ENCODE measurements around the gene ASIC3.

The ASIC3 gene

DNA sequence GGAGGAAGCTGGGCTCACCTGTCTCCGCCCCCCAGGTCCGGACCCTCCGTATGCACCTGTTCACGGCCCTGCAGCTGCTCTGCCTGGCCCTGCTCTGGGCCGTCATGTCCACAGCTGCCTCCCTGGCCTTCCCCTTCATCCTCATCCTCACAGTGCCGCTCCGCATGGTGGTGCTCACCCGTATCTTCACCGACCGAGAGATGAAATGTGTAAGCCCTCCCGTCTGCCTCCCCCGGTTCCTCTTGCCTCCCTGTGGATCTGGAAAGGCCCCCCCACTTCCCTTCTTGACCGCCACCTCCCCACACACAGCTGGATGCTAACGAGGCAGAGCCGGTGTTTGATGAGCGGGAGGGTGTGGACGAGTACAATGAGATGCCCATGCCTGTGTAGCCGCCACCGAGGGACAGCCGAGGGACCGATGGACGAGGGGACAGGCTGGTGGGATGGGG, 27.7 kb downstream of the ASIC3 start:
- DNase-seq: no peak

DNA sequence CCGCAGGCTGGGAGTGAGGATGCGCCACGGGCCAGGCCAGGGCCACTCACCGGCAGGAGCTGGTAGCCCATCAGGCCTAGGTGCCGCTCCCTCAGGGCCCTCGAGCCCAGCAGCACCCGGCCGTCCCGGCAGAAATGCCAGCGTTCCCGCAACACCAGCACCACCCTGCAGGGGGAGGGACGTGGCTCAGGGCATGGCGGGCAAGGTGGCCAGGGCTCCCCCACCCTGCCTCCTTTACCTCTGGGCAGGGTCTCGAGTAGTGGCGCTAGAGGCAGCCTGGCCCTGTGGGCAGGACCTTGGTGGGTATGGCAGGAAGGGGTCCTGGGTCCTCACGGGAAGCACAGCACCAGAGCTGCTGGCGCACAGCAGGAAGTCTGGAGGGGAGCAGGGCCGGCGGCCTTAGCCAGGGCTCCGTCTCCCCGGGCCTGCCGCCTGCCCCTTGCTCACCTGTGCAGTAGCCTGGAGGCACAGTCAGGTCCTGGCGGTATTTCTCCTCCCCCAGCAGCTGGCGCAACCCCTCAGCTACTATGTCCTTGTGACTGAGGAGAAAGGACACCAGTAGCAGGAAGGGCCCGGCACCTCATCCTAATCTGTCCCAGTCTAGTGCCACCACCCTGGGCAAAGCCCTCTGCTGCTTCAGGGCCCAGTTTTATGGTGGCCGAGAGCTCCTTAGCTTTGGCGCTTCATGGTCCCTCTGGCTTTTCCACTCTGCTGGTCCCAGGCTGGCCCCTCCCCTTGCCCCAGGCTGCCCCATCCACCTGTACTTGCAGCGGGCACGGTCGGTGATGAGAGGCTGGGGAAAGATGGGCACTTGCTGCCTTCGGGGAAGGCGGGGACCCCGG, 28.8 kb downstream of the ASIC3 start:
- DNase-seq: no peak

DNA sequence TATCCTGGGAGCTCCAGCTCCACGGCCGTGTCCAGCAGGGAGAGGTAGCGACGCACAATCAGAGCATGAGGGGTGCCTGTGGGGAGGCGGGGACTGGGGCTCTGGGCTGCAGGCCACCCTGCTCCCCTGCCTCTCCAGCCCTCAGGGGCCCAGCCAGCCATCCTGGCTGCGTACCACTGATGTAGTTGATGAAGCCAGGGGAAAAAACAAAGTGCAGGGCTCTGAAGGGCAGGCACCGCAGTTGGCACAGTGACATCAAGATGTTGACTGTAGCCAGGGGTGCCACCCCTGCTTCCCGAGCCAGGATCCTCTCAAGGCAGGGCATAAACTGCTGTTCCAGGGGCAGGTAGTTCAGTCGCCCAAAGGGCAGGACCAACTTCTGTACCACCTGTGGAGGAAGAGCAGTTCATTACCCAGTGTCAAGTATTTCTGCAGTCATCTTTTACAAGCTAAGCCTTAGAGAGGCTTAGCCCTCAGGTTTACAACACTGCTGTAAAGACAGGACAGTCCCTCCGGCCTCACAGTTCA, 29.4 kb downstream of the ASIC3 start:
- no peak for DNase-seq

DNA sequence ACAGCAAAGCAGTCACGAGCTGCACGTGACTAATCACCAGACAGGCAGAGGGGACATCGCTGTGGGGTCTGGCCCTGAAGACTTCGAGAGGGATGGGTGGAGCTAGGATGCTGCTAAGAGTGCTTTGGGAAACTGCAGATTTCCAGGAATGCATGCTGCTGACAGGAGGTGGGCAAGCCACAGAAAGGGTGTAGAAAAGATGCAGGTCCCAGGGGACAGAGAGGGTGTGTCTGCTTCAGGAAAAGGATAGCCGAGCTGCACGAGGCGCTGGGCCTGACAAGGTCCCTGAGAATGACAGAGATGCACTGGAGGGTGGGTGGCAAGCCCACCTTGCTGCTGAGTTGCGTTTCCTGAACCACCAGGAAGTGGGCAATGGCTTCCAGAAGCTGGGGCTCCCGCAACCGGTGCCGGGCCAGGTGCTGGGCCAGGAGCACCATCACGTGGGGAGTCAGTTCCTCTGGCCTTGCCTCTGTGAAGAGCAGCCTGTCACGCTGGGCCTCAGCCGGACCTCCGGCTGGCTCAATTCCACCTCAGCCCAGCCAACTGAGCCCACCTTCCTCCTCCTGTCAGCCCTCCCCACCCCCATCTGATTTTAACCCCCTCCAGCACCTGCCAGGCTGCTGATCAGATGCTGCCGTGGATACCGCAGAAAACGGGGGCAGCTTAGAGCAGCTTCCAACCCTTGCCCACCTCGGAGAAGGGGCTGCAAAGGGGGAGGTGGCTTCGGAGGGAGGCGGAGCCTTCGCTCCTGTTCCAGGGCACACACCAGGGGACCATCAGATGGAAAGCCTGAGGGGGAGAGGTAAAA, 30.1 kb downstream of the ASIC3 start:
- DNase-seq: no peak

DNA sequence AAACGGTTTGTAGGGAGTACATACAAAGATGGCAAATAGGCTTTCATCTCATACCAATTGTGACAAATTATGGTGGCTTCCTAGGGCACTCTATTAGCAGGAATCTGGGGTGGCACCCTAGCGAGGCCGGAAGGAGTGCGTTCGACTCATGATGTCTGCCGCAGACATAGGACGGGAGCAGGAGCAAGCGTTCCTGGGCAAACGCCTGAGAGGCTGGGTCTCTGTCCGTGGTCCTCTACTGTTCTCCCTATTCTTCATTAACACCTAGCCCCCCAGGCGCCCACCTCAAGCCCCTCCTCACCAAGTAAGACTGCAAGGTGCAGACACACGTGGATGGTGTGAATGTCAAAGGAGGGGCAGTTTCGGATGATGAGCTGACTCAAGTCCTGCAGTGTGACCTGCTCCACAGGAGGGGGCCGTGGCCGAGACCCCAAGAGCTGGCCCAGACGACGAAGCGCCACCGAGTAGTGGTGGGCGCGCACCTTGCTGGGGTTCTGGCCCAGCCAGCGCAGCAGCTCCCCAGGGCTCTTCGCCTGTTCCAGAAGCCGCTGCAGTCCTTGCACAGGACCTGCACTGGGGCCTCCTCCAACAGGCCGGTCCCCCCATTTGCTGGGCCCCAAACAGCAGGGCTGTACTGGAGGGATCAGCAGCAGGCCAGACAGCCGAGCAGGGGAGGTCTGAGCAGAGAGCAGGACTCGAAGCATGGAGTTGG, 31.0 kb downstream of the ASIC3 start:
- DNase-seq: no peak

DNA sequence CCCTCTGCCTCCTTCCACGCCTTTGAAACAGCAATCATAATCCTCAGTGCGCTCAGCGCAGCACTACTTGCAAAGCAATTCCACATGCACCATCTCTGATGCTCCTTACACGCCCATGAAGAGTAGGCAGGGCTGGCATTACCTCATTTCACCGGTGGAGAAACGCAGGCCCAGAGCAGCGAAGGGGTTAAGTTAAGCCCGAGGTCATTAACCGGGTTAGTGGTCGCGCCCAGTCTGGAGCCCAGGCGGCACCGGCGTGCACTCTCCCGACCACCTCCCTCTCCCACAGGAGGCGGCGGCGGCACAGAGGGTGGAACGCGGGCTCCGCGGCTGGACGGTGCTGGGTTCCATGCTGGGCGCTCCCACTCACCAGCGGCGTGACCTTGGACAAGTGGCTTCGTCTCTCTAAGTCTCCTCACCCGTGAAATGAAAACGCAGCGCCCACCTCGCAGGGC, 31.8 kb downstream of the ASIC3 start:
- DNase-seq: peak; percentile 45

DNA sequence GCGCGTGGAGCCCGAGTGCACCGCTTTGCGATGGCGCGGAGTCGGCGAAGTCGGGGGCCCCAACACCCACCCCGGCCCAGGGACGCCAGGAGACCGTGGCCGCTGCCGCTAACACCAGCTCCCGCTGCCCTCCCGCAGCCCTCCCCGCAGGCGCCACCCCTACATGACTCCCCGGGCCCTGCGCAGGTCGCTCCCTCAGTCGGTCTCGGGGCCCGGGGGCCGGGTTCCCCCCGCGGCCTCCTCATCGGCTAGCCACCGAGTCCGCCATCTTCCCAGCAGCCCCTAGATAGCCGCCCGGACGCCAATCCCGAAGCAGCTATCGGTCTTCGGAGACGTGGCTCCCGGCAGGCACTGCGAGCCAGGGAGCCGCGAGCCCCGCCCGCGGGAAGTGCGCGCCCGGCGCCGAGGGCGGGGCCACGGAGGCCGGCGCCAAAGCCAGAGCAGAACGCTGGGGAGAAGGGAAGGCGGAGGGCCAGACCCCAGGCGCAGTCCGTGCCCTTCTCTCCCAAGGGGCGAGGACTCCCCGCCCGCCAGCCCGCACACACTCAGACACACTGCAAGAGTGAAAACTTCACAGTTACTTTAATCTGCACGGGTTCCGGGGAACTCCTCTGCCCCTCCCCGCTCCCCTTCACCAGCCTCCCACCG, 32.3 kb downstream of the ASIC3 start, which contains the start of gene FASTK:
TSS of gene FASTK (minus strand) at position 288 of the 648 bp plus-strand sequence. CDS start at position 245, 43 bp downstream.
- peak; percentile 91 for DNase-seq

DNA sequence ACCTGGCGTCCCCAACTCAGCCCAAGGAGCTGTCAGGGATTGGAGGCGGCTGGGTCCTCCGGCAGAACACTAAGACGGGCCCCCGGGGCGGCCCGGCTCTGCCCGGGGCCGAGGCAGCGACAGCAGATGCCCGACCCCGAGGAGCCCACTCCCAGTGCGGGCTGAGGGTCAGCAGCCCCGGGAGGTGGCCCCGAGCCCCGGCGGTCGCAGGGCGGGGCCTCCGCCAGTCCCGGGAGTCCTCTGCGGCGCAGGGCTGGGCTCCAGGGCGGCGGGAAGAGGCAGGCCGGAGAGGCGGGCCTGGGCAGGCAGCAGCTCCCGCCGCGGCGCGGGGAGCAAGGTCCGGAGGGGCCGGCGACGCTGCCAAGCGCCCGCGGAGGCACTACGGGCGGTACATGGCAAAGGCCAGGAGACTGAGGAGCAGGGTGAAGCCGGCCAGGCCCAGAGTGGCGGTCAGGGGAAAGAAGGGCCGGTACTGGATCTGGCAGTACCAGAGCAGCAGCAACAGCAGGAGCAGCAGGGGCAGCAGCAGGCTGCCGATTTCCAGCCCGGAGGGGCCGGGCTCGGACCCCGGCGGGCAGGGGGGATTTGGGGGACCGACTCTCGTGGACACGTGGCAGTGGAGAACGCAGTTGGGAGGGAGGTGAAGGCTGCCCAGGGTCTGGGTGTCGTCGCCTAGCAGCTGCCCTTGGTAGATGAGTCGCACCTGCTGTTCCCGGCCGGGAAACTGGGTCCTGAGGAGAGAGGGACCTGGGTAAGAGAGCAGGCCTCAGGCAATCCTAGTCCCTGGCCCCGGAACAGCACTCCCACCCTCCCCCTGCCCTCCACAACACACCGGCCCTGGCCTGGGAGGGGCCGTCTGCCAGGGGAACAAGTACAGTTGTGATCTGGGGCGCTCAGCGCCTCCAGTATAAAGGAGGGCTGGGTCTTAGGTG, 33.1 kb downstream of the ASIC3 start:
- DNase-seq: no peak

DNA sequence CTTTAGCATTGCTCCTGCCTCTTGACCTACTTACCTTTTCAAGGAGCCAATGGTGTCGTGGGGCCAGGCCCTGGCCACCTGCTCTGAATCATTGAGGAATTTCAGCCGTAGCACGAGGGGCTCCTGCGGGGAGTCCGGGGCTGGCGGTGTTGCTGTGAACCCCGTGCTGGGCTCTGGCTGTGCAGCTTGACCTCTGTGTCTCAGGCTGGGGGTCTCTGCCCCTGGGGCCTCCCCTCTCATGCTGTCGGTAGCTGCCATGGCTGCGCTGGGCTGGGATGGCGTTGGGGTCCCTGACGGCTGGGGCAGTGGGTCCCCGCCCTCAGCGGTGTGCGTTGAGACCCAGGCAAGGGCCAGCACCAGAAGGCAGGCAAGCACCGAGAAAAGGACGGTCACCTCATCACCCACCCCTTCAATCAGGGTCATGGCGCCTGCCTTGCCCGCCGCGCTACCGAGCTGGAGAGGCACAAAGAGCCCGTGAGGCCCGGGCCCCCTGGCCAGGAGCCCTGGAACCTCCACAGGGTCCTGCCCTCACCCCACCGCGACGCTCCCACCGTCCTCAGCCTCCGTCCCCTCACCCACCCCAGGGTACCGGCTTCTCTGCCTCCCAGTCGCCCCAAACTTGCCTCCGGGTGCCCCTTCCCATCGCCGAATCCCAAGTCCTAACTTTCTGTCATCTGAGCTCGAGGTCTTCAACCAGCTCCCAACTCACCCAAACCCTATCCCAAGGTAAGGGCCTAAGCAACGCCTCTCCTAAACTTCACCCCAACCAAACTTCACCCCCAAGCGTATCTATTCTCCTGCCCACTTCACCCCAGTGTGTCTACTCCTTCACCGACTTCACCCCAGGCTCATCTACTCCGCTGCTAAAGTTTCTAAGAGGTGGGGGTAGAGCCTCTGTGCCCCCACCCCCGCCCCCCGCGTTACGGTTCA, 34.1 kb downstream of the ASIC3 start:
- DNase-seq: peak; percentile 37

DNA sequence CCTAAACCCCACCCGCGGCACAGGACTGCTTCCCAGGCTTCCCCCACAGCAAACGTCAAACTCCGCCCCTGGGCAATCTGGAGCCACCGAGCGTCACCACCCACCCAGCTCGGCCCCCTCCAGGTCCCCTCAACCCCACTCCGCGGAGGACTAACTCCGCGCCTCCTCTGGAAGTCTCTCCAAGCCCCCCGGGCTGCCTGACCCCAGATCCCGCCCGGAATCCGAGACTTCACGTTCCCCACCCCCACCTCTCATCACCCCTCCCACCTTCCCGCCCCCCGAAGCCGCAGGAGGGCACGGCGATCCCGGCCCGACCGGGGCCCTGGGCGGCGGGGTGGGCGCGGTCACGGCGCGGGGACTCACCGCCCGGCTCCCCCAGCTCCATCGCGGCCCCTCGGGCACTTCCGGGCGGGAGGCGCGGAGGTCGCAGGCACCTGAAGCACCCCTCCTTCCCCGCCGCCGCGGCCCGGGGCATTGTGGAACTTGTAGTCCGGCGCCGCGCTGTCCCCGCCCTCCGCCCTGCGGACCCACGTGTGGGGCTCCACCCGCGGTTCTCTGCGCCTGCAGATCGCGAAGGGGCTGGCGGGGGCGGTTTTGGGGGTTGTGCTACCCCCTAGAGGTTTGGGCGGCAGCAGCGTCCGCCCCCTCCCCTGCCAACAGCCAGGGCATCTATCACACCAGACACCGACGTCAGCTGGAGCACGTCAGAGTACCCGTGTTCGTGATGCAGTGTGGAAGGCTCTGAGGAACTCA, 34.9 kb downstream of the ASIC3 start, which contains the start of gene TMUB1:
TSS of gene TMUB1 (minus strand) at position 423 of the 753 bp plus-strand sequence. CDS start 930 bp downstream, outside the sequence.
- peak; percentile 73 for DNase-seq

DNA sequence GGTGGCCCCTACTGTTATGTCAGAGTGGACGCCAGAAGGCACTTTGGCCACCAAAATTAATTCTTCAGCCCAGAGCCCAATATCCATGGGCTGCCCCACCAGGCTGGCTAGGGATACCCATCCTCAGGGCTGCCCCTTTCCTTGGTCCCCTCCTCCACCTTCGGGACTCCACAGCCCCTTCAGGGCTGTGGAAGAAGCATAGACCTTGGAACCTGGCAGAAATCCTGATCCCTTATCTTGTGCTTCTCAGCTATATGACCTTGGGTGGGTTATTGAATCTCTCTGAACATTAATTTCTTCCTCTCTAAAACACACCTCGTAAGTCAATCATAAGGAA, 35.5 kb downstream of the ASIC3 start:
- no peak for DNase-seq

DNA sequence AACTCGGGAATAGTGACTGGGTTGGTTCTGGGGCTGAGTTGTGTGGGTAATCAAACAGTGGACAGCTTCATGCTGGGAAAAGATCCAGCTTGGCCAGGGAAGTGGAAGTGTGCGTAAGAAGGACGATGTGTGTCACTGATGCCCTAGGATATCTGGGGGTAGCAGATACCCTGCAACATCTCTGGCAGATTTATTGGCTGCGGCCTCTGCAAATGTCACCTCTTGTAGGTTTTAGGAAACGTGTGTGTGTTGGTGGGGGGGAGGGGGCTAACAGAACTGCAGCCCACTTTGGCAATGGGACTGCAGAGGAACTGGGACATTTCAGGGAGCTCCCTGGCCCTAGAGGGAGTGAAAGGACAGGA, 37.0 kb downstream of the ASIC3 start:
- DNase-seq: no peak

DNA sequence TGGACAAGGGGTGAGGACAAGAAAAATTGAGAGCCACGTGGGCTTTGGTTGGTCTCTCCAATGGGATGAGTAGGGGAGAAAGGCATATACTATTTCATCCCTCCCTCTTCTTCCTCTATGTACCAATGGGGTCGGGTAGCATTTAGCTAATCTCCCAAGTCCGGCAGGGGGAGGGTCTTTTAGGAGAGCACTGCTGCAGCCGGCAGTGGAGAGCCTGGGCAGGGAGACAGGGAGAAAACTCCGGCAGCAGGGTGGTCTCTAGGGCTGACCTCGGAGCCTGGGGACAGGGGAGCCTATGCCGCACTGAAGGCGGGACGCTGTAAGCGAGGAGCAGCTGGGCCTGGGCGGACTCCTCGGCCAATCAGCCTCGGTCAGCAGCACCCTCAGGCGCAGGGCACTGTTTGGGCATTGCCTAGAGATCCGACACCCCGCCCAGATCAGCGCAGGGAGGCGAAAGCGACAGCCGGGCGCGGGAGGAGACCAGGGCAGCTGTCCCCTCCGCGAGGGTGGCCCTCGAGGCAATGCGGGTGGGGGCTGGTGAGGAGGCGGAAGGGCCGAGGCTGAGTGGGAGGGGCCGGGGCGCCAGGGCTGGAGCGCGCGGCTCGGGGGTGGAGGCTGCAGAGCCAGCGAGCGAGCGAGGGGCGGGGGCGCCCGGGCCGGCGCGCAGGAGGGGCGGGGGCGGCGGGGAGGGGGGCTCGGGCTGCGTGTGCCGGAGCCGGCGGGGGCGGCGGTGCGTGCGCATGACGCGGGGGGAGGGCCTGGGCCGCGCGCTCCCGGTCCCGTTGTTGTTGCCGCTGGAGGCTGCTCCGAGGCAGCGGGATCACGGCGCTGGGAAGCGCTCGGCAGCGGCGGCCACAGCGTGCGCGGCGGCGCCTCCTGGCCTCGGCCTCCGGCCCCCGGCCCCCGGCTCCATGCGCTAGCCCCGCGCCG, 37.6 kb downstream of the ASIC3 start, which contains the start of gene AGAP3:
TSS of gene AGAP3 (plus strand) at position 785 of the 930 bp plus-strand sequence. CDS start 267 bp downstream, outside the sequence.
- peak; percentile 78 for DNase-seq

DNA sequence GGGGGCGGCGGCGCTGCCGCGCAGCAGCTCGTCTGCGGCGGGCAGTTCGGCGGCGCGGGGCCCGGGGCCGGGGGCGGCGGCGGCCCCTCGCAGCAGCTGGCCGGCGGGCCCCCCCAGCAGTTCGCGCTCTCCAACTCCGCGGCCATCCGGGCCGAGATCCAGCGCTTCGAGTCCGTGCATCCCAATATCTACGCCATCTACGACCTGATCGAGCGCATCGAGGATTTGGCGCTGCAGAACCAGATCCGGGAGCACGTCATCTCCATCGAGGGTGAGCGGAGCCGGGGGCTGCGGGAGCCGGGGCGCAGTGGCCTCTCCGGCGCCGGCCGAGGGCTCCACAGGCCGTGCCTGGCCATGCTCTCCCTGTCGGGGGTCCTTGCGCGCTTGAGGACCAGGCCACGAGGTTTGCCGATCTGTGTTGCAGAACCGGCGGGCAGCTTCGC, 38.5 kb downstream of the ASIC3 start:
- peak; percentile 27 for DNase-seq

DNA sequence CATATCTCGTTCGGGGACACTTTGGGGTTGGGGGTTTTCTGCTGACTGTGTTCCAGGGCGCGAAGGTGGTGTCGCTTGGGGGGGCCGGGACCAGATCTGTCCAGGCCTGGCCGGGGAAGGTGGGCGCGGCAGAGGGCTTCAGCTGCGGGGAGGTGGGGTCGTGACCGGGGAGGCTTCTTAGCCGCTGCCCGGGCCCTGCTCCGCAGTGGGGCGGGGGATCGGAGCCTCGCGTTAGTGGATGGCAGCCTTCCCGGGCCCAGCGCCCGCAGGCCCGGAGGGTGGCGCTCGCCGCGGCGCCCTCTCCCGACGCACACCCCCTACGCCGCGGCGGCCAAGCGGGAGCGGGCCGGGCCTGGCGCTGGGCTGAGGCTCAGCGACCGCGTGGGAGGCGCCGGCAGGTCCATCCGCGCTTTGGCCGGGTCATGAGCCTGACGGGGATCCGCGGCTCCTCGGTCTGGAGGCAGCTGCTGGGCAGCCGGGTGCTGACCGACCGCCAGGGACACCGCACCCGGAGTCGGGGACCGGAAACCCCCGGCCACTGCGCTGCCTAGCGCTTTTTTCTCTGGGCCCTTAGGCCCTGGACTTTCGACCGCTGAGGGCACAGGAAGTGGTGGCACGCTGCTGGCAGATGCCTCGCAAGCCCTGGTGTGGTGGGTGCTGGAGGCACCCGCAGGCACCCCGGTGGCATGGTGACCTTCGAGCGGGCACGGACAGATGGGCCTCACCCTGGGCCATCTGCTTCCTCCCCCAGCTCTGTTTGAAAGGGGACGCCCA, 39.1 kb downstream of the ASIC3 start:
- DNase-seq: peak; percentile 39

DNA sequence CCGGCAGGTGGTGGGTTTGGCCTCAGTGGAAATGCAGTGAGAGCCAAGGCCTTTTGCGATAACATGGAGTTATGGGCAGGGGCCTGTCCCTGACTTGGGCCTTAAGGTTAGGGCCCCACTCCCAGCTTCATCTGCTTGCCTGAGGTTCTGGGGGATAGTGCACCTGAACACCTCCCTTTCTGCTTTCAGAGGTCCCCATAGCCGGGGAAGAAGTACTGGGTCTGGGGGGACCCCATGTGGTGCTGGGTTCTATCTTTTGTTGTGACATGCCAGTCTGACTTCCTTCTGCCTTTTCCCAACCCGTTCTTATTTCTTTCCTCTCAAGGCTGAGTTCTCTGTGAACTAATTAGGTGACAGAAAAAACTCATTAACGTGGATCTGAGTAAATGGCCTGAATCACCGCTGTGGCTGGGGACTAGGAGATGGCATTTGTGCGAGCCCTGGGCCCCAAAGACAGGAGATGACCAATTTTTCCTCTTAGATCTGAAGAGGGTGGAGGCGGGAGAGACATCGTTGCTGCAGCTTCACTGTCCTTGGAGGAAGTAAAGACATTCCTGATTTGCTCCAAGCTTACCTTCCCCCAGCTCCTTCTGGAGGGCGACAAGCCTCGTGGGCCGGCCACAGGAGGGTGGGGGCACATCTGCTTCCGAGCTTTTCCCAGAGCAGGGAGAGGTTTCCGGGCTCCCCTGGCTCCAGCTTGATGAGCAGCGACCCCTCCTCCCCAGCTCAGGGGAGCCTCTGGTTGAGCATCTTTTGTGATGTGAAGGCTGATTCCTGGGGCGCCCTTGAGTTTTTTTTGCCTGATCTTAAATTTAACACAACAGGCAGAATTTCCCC, 39.9 kb downstream of the ASIC3 start:
- no peak for DNase-seq
